Activated CD8-positive, alpha-beta memory T cell treated with anti-CD3 and anti-CD28 coated beads, Interleukin-2, amount 50 U/mL, for 1 hour (primary cell): ENCODE data around the gene DNAH7.
"Not testable (repeated sequence)": the region's sequence is repeated elsewhere in the genome, so short reads cannot be mapped to it uniquely, and the experiment has no call there.

Experiments used
- DNase-seq: peaks from one replicate; pipeline ENCODE4 v3.0.0-alpha.2; 2020; ENCODE audit errors: extremely low read depth

DNAH7 gene

DNA sequence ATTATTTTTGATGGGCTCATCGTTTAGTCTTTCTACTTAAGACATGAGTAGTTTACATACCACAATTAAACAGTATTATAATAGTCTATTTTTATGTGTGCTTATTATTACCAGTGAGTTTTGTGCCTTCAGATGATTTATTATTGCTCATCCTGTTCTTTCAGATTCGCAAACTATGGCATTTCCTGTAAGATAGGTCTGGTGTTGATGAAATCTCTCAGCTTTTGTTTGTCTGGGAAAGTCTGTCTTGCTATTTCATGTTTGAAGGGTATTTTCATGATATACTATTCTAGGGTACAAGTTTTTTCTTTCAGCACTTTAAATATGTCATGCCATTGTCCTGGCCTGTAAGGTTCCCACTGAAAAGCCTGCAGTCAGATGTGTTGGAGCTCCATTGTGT lies 101.3 kb downstream of the DNAH7 start:
- no peak for DNase-seq

DNA sequence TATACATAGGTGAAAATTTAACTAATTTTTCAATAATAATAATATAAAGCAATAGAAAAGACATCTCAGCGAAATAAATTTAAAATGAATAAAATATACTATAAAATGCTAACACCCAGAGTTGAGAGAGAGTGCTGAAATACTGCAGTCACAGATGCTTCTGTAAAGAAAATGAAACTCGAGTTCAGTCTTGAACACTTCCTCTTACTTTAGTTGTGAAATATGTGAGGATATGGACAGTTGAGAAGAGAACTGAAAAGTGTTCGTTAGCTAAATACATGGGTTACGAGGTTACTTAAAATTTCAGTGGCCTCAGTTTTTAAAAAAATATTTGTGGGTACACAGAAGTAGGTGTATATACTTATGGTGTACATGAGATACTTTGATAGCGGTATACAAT lies 106.8 kb downstream of the DNAH7 start:
- DNase-seq = no peak

GRCh38 chr2:195959341-195959740 lies 109.3 kb downstream of the DNAH7 start:
- DNase-seq = no peak

DNA sequence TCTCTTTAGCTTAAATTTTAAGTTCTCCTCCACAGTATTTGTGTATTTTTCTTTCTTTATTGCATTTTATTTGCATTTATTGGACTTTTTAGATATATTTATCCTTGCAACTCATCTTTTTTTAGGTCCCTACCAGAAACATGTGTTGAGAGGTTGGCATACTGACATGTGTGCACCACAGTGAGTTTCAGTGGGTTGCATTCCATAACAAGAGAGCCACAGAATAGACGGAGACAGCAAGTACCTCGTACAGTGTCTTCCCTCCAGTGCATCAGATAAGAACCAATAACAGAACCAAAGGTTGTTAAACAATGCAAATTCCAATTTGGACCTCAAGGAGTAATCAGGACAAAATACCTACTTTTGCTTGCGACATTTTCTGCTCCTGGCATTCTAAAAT lies 111.9 kb downstream of the DNAH7 start:
- no peak for DNase-seq

- DNase-seq = no peak
These were observed 123.6 kb downstream of the DNAH7 start for GRCh38 chr2:195945056-195945455.

DNA sequence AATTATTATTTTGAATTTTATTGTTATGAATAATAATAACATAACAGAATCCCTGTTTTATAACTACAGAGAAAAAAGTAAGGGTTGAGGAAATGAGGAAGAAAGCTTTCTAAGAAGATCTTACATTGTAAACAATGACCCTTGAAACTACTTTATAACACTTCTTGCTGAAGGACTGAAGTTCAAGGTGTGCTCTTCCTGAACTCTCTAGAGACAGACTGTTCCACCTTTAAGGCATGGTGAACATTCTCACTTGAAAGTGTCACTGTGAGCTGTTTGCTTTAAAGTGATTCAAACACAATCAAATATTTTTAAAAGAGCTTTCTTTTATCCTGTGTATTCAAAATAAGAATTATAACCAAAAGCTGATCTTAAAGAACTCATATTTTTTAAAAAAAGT lies 131.5 kb downstream of the DNAH7 start:
- no peak for DNase-seq

GRCh38 chr2:195934484-195934883 lies 134.2 kb downstream of the DNAH7 start:
- no peak for DNase-seq

- no peak for DNase-seq
These were observed 139.1 kb downstream of the DNAH7 start for GRCh38 chr2:195929531-195929930.

- no peak for DNase-seq
These were observed 143.5 kb downstream of the DNAH7 start for GRCh38 chr2:195925120-195925519.

- no peak for DNase-seq
These were observed 144.7 kb downstream of the DNAH7 start for GRCh38 chr2:195923889-195924288.

DNA sequence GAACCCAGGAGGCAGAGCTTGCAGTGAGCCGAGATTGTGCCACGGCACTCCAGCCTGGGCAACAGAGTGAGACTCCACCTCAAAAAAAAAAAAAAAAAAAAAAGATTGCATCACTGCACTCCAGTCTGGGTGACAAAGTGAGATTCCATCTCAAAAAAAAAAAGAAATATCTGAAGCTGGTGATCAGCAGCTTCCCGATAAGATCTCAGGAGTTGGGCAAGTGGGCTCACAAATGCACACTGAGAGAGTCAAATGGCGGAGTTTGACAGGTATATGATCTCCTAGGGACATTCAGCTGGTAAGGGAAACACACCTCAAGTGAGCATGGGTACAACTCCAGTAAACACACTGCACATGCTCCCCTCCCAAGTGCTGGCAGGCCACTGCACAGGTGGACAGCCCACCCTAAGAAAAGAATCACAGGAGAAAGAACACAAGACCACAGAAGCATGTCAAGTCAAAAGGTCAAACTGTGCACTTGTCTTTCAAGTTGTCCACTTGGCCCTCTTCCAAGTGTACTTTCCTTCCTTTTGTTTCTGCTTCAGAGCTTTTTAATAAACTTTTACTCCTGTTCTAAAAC lies 151.5 kb downstream of the DNAH7 start:
- DNase-seq = not testable (repeated sequence)

- no peak for DNase-seq
These were observed 156.6 kb downstream of the DNAH7 start for GRCh38 chr2:195912079-195912478.

GRCh38 chr2:195910570-195910969 lies 158.1 kb downstream of the DNAH7 start:
- no peak for DNase-seq

DNA sequence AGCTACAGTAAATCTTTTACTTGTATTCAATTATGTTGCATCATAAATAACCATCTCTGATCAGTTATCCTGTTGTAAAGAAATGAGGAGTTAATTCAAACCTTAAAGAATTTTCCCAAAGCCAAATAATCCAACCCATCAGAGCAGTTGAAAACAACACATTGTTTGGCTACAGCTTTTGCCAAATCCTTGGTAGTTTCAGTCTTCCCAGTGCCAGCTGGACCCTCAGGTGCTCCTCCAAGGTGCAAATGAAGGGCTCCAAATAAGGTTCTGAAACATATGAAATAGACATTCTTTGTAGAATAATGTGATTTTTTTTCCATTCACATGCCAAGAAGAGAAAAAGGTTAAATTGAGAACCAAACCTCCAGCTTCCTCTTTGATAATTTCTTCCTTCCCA lies 158.7 kb downstream of the DNAH7 start:
- DNase-seq = no peak

DNA sequence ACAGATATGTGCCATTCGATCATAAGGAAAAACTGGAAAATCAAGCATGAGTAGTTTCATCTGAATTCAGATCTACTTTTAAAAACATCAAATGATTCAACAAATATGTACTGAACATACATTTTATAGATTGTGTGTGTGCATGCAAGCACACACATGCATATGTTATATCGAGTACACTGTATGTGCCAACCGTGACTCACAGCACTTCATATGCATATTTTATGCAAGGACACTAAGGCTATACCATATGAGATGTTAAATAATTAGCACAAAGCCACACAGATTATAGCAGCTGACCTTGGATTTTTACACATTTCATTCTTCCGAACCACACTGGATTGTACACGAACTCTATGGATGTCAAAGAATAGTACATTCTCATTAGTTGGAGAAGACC lies 161.2 kb downstream of the DNAH7 start:
- no peak for DNase-seq

GRCh38 chr2:195903956-195904355 lies 164.7 kb downstream of the DNAH7 start:
- DNase-seq = no peak

GRCh38 chr2:195902857-195903256 lies 165.8 kb downstream of the DNAH7 start:
- no peak for DNase-seq

GRCh38 chr2:195899226-195899625 lies 169.4 kb downstream of the DNAH7 start:
- DNase-seq = no peak

- DNase-seq = no peak
These were observed 170.0 kb downstream of the DNAH7 start for GRCh38 chr2:195898505-195899191.

DNA sequence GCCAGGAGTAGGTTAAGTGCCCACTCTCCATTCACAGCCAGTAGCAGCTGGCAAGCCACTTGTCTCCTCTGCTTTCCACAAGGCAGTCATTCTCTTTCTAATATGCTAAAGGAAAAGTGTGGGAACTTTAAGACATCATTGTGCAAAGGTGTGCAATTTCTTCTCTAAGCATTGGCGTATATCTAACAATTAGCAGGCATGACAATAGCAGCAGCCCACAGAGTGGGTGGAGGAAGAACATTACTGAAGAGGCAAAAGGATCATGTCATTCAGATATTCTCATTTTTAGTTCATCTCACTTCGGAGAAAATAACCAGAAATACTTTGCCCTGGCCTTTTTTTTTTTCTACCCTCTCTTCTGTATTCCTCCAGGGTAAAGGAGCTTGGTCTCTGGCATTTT lies 177.6 kb downstream of the DNAH7 start:
- DNase-seq = no peak

- no peak for DNase-seq
These were observed 189.5 kb downstream of the DNAH7 start for GRCh38 chr2:195879153-195879552.

DNA sequence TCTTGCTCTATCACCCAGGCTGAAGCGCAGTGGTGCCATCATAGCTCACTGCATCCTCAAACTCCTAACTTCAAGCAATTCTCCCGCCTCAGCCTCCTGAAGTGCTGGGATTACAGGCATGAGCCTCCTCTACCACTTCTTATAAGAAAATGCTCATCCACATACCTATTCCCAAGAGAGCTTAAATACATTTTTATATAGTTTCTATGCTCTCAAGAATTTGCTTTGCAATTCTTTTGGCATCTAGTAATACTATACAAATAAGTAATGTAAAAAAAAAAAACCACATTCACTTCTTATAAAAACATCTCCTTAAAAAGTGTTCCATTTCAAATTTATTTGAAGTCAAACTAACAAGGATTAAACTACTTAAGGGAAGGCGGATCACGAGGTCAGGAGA lies 197.3 kb downstream of the DNAH7 start:
- no peak for DNase-seq

DNA sequence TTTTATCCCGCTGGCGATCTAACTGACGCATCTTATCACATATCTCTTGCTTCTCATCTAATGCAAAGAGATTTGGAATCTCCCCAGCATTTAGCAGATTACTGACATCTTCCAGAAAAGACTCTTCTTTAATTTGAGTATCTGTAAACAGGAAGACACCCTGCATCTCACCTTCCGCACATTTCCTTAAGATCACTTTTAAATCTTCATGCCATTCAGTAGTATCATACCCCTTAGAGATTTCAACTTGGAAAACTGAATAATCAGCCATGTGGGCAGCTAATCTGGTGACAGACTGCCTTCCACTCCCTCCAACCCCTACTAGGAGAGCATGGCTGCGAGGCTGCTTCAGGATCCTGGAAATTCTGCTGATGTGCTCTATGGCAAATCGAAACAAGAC lies 204.3 kb downstream of the DNAH7 start:
- no peak for DNase-seq

DNA sequence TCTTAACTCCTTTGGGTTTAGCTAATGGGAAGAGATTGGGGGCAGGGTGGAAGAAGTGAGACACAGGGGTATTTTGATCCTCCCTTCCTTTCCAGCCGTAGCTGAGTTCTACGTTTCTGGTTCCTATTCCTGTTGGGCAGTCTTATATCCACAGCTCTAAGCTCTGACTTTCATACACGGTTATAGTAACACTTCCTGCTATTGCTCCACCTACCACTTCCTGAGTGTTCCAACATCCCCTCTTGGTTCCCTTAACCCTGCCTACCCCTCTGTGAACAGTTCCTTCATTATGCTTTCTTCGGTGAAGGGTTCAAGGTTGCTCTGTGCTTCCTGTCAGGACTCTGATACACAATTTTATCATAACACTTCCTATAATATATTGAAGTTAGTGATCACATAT lies 205.1 kb downstream of the DNAH7 start:
- DNase-seq = no peak
